Testis (tissue), 2 donors: Measurements from ENCODE around the gene AUTS2.

ENCODE experiments used
- POLR2A ChIP-seq: fragments of 450-650 bp; IDR thresholded peaks from one replicate; pipeline ENCODE4 v1.6.1; 2017; ENCODE audit warnings: antibody characterized with exemption, mild to moderate bottlenecking, moderate library complexity
- TF ChIP-seq, protein P1 (sequence below), 3 experiments: fragments of 450-650 bp in 2 of 3; fragments of 200-600 bp in 1 of 3; sonication (generic) in 1 of 3; IDR thresholded peaks; one replicate each; pipeline ENCODE4 v1.5.1; 2016 to 2019; ENCODE audit warnings: antibody characterized with exemption in 3 of 3, mild to moderate bottlenecking in 2 of 3, moderate library complexity in 1 of 3

DNA sequence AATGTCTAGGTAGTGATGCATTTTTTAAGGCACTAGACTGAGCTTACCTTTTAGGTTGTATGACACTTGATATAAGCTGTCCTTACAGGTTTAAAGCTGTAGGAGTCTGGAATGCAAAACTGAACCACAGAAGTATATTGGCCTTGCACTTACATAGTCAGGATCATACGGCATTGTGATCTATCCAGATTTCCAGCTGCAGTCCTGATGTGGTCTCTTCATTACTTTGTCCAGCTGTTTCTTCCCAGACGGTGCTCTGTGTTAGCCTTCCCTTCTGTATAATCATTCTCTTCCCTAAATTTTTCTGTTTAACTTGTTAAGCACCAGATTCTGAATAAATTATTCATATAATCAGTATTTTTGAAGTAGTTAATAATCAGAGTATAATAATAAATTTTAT, 67.1 kb downstream of the AUTS2 start:
- no peak for TF ChIP-seq POLR2A
- TF ChIP-seq, protein P1, sequence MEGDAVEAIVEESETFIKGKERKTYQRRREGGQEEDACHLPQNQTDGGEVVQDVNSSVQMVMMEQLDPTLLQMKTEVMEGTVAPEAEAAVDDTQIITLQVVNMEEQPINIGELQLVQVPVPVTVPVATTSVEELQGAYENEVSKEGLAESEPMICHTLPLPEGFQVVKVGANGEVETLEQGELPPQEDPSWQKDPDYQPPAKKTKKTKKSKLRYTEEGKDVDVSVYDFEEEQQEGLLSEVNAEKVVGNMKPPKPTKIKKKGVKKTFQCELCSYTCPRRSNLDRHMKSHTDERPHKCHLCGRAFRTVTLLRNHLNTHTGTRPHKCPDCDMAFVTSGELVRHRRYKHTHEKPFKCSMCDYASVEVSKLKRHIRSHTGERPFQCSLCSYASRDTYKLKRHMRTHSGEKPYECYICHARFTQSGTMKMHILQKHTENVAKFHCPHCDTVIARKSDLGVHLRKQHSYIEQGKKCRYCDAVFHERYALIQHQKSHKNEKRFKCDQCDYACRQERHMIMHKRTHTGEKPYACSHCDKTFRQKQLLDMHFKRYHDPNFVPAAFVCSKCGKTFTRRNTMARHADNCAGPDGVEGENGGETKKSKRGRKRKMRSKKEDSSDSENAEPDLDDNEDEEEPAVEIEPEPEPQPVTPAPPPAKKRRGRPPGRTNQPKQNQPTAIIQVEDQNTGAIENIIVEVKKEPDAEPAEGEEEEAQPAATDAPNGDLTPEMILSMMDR (IDR thresholded peaks at IDR 0.05), result no peak
